GM15510 (cell line): Measurements from ENCODE around the gene PITX3.

Source experiments
- POLR2A ChIP-seq: IDR thresholded peaks from 3 replicates; pipeline ENCODE4 v1.6.1; 2011; ENCODE audit warnings: borderline replicate concordance; ENCODE audit not compliant: insufficient read length; ENCODE audit errors: extremely low read depth

PITX3 gene

GRCh38 chr10:102241444-102242117 lies at the start of gene PITX3:
Gene PITX3 (minus strand): TSS chr10:102241512. CDS start chr10:102232080, 9,432 bp downstream.
- TF ChIP-seq POLR2A = no peak

DNA sequence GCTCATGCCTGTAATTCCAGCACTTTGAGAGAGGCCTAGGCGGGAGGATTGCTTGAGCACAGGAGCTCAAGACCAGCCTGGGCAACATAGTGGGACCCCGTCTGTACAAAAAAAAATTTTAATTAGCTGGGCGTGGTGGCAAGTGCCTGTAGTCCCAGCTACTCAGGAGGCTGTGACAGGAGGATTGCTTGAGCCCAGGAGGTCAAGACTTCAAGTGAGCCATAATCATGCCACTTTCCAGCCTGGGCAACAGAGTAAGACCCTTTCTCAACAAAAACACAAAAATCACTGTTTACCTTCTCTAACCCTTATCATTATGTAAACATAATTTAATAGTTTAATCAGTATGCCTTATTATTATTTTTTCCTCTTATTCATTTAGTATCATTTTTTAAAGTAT lies 48.5 kb upstream of the PITX3 start:
- no peak for TF ChIP-seq POLR2A

GRCh38 chr10:102289356-102289755 lies 48.0 kb upstream of the PITX3 start:
- no peak for TF ChIP-seq POLR2A

GRCh38 chr10:102287991-102288390 lies 46.7 kb upstream of the PITX3 start:
- TF ChIP-seq POLR2A = no peak

GRCh38 chr10:102287538-102287937 lies 46.2 kb upstream of the PITX3 start:
- TF ChIP-seq POLR2A = no peak

GRCh38 chr10:102286216-102286615 lies 44.9 kb upstream of the PITX3 start:
- no peak for TF ChIP-seq POLR2A

GRCh38 chr10:102285133-102285532 lies 43.8 kb upstream of the PITX3 start:
- TF ChIP-seq POLR2A = no peak

DNA sequence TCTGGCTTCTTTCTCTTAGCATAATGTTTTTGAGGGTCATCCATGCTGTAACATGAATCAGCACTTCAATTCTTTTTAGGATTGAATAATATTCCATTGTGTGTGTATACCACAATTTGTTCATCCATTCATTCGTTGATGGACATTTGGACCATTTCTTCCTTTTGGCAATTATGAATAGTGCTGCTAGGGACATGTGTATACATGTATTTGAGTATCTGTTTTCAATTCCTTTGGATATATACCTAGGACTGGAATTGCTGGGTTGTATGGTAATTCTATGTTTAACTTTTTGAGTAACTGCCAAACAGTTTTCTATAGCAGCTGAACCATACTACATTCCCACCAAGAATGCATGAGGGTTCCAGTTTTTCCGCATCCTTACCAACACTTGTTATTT lies 43.2 kb upstream of the PITX3 start:
- TF ChIP-seq POLR2A = no peak

DNA sequence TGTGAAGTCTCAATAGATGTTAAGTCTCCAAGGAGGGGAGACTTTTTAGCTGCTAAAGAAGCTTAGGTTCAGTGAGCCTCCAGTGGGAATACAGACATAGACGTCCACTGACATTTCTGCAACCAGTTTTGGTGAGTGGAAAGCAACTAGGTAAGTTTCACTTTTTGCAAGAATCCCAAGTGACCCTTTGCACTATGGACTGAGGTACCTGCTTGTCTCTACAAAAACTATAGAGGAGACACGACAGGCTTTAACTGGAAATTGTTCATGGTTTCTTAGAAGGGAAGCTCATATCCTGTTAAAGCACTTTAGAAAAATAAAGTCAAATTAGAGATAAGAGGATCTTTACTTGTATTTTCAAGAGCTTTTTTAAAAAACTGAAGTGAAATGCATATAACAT lies 42.6 kb upstream of the PITX3 start:
- no peak for TF ChIP-seq POLR2A

GRCh38 chr10:102283488-102283887 lies 42.2 kb upstream of the PITX3 start:
- TF ChIP-seq POLR2A = no peak

DNA sequence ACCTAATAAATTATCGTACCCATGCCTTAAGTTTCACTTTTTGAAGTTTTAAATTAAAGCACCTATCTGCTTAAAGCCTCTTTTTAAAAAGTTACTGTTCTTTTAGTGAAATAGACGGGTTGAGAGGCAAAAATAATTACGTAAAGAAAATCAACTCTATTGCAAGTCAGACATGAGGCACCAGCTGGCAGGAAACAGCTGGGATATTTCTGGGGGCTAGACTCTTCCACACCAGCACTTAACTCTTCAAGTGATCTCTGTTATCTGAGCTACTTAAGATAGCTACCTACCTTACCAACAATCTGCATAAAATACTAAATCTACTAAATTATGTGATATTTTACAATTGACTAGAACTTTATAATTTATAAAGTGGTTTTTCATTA lies 39.8 kb upstream of the PITX3 start:
- TF ChIP-seq POLR2A = no peak

GRCh38 chr10:102280397-102281101 lies 39.2 kb upstream of the PITX3 start:
- no peak for TF ChIP-seq POLR2A

DNA sequence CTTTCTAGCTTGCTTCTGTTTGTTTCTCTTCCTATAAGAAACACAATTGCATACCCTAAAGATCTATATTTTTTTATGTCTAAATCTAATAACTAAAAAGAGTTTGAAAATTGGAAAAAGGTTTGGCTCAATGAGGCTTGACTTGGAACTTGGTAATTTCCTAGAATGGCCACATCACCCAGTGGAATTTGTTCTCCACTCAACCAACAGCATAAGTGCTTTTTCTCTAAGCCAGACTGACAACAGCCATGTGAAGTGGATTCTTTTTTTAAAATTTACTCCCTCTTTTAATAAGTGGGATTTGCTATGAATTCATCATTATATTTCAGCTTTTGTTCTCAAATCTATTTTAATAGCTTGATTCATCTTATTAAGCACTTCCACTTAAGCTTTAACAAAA lies 37.8 kb upstream of the PITX3 start:
- no peak for TF ChIP-seq POLR2A

DNA sequence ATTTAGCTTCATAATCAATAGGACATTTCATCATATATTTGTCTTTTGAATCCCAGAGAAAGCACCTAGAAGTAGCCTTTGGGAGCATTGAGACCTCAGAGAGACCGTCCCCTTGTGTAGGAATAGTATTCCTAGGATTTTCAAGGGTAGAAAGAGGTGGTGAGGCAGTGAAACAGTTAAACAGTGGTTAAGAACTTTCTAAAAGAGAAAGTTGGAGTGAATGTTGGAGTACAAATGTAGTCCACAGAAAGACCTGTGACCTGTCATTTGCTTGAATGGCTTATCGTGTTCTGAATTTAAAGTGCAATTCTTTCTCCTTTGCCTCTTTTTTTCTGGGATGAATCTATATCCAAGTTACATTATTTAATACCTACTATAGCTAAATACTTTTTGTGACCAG lies 34.0 kb upstream of the PITX3 start:
- no peak for TF ChIP-seq POLR2A

DNA sequence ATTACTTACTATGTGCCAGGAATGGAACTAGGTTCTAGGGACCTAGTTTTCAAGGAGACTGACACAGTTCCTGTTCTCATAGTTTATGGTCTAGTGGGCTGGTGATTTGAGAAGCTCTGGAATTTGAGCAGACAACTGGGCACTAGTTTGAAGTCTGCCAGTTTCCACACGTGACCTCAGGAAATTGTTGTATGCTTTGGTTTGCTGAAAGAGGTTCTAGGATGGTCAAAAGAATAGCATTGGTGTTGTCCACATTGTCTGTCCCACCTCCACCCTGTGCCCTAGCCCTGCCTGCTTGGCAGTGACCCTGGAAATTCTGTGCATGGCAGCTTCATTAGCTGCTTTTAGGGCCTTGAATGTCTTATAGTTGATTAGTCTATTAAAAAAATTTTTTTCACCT lies 32.8 kb upstream of the PITX3 start:
- TF ChIP-seq POLR2A = no peak

DNA sequence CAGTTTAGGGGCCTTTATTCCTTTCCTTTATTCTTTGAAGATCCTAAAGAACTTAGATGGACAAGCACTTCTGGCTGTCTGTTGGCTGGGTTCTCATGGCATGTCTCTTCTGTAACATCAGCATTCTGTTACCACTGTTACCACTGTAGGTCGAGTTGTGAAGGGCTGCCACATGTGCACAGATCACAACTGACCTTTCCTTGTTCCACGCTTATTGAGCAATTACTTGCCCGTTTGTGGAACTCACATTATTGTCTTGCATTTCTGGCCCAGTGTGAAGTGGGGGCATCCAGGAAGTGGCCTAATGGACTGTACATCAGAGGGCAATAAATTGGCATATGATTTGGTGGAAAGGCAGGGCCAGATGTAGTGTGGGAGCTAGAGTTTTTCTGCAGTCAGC lies 27.7 kb upstream of the PITX3 start:
- TF ChIP-seq POLR2A = no peak
